ENCODE data around the gene PSKH1. TPM values are rescaled to one million over a fixed set of nuclear protein-coding genes. Genes with fewer than 3 reads are reported as not detected.
A peak's percentile ranks its signal among the peaks of the same experiment; 100 is the strongest.

Gene PSKH1
- total RNA-seq (10 to 100 TPM; 13.9 to 17.7 (median 15.7) TPM), polyA plus RNA-seq (10 to 100 TPM; 12.7 to 15.9 TPM)

DNA sequence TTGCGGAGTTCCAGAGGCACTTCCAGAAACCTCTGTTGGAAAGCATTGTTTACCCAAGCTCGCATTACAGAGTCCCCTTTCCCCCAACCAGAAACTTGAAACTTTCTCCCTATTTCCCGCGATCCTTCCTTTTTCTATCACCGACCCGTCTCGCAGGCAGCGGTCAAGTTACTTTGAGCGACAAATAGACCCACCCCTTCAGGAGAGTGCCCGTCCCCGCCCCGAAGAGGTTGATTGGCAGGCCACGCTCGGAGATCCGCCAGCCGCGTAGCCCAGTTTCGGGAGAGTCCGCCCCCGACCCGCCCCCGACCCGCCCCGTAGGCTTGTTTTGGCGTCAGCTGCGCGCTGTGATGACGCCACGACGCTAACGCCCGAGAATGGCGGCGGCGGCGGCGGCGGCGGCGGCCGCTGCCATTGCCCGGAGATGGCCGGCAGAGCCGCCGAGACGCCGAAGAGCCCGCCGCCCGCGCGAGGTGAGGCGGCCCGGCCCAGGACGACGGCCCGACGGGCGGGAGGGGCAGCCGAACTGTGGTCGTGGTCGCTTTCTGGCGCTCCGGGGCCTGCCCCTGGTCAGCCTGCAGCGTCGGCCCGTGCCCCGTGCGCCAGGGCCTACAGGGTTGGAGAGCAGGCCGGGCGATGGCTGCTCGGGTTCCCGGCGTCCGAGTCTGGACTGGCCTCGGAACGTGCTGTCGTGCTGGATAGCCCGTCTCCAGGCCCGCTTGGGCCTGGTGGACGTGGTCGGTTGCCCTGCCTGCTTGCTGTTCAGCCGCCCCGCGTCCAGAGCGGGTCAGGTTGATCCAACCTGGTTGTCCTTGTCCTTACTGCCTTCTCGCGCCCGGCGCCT lies at the start of gene PSKH1:
PSKH1 (plus strand) TSS at position 356 of the 844 bp plus-strand sequence. CDS start 15,496 bp downstream, outside the sequence.
- 0 to 1% methylated on average over 54 to 90 of the region's 90 CpGs for whole genome bisulfite sequencing, 2 donors
- Histone ChIP-seq H3K27me3 (no peaks in the 10 kb centered on the region), H3K36me3 (no peaks in the 10 kb centered on the region), H3K4me3 (peak within 1 kb of the TSS; percentile 91 to 99 (median 96)), H3K4me1 (peaks cover 11 to 20% (median 11%) of the 10 kb centered on the region in 3 donors), H3K27ac (peak within 1 kb of the TSS; percentile 95 to 98 (median 98)), H3K9me3 (no peaks in the 10 kb centered on the region)
- TF ChIP-seq CTCF (IDR thresholded peaks at IDR 0.05) = no peak
- intact Hi-C loops (cut with DNase I) = no loop called here
- DNase-seq = peak; percentile 96 to 98 (median 96)
- FAIRE-seq = no peak
- peak; percentile 92 to 98 (median 96) for ATAC-seq

GRCh38 chr16:67843343-67843765 lies 49.7 kb upstream of the PSKH1 start:
- Histone ChIP-seq H3K4me3 (peak overlapping the region; percentile 53 to 83 (median 70)), H3K27ac (peak overlapping the region; percentile 82 to 100 (median 98)), H3K9me3 (no peaks in the 10 kb centered on the region), H3K27me3 (no peaks in the 10 kb centered on the region), H3K36me3 (no peaks in the 10 kb centered on the region), H3K4me1 (peaks cover 14 to 32% (median 19%) of the 10 kb centered on the region in 3 donors)
- 5% methylated on average over 11 of the region's 11 CpGs for WGBS, 2 donors
- no peak for TF ChIP-seq CTCF (IDR thresholded peaks at IDR 0.05)
- ATAC-seq (no peak), FAIRE-seq (no peak), DNase-seq (peak in 1 of 6 donors; percentile 70)
- intact Hi-C loops (cut with DNase I) = no loop called here

DNA sequence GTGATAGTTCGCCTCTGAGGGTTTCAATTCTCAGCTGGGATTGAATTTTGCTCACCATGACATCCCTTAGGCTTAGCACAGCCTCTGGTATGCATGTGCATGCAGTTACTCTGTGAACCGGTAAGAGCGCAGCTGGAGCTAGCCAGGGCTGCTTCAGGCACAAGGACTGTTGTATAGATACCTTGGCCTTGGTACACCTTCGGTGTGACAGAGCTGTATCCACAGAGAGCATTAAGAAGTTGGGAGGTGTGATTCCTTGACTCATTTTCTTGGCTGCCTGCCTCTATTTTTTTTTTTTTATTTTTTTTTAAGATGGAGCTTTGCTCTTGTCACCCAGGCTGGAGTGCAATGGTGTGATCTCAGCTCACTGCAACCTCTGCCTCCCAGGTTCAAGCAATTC lies 48.6 kb upstream of the PSKH1 start:
- H3K36me3 ChIP-seq = no peaks in the 10 kb centered on the region
- no peak overlapping the region for H3K4me3 ChIP-seq
- ATAC-seq (no peak), DNase-seq (no peak), FAIRE-seq (no peak)
- no peak overlapping the region for H3K27ac ChIP-seq
- H3K9me3 ChIP-seq = no peaks in the 10 kb centered on the region
- H3K4me1 ChIP-seq = peaks cover 14 to 35% (median 19%) of the 10 kb centered on the region in 3 donors
- no peaks in the 10 kb centered on the region for H3K27me3 ChIP-seq
- 57 to 59% methylated on average over 4 of the region's 4 CpGs for WGBS, 2 donors
- no peak for TF ChIP-seq CTCF (IDR thresholded peaks at IDR 0.05)
- intact Hi-C loops (cut with DNase I) = no loop called here

DNA sequence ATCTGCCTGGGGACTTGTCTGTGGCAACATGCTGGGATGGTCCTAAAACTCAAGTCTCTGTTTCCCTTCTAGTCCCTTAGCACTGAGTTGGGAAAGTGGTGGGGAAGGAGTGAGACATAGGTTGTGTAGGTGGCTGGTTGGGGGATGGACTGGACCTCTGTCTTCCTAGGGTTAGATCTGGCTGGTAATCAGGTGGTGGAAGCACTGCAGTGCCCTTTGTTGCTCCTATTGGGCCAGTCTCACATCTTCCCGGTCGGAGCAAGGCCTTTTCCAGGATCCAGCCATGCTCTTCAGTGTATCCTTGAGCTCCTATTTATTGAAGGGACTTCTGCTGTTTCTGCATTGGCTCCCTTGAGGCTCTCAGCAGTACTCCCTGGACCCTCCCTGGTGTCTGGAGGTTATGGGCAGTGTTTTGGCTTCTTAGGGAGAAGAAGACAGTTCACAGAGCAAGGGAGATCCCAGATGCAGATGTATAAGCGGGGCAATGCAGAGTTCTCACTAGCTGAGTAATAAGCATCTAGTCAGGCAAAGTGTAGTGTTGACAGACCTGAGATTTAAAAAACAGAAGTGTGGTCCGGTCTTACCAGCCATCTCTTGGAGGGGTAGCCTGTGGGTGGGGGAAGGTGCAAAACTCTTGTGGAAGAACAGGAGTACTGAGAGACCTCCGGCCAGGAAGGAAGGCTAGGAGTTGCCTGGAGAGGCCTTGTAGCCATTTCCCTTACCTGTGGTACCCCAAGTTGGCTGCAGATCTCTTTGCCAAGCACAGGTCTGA lies 47.6 kb upstream of the PSKH1 start:
- DNase-seq = no peak
- Histone ChIP-seq H3K9me3 (no peaks in the 10 kb centered on the region), H3K36me3 (no peaks in the 10 kb centered on the region), H3K4me1 (peaks cover 14 to 35% (median 19%) of the 10 kb centered on the region in 3 donors), H3K27ac (peak overlapping the region in 3 of 4 donors; percentile 92 to 97 (median 92)), H3K27me3 (no peaks in the 10 kb centered on the region), H3K4me3 (peak overlapping the region in 3 of 4 donors; percentile 73 to 100 (median 90))
- FAIRE-seq = no peak
- no peak for ATAC-seq
- intact Hi-C loops (cut with DNase I) = no loop called here
- TF ChIP-seq CTCF (IDR thresholded peaks at IDR 0.05) = no peak
- WGBS, 2 donors = 69 to 77% methylated on average over 5 of the region's 5 CpGs

All from pancreas (tissue), 10 donors.